SJSA1 (cell line): Measurements from ENCODE around the gene SERHL2. TPM values are rescaled to one million over a fixed set of nuclear protein-coding genes. Genes with fewer than 3 reads are reported as not detected.
"Not testable (repeated sequence)": the region's sequence is repeated elsewhere in the genome, so short reads cannot be mapped to it uniquely, and the experiment has no call there.

ENCODE experiments used
- DNase-seq, 2 experiments: peaks; one replicate each; pipeline ENCODE4 v3.0.0-alpha.2; 2015 to 2020; ENCODE audit warnings: low spot score in 2 of 2, low read depth in 1 of 2
- H3K27ac ChIP-seq: fragments of 250-450 bp; sonication (Bioruptor Pico); 2 replicates; pipeline ENCODE4 v1.5.1; 2020; ENCODE audit warnings: mild to moderate bottlenecking, moderate library complexity
- H3K27me3 ChIP-seq: fragments of 250-450 bp; sonication (Bioruptor Pico); replicated peaks from 2 replicates; pipeline ENCODE4 v1.5.1; 2020; ENCODE audit warnings: mild to moderate bottlenecking, moderate library complexity
- H3K36me3 ChIP-seq: fragments of 250-450 bp; sonication (Bioruptor Pico); 2 replicates; pipeline ENCODE4 v1.5.1; 2020; ENCODE audit warnings: mild to moderate bottlenecking
- H3K4me1 ChIP-seq: fragments of 250-450 bp; sonication (Bioruptor Pico); replicated peaks from 2 replicates; pipeline ENCODE4 v1.6.1; 2021; ENCODE audit warnings: mild to moderate bottlenecking
- H3K4me3 ChIP-seq: fragments of 250-450 bp; sonication (Bioruptor Pico); 2 replicates; pipeline ENCODE4 v1.5.1; 2020; ENCODE audit warnings: mild to moderate bottlenecking
- H3K9me3 ChIP-seq: fragments of 250-450 bp; sonication (Bioruptor Pico); replicated peaks from 2 replicates; pipeline ENCODE4 v1.5.1; 2020; ENCODE audit warnings: mild to moderate bottlenecking
- total RNA-seq: library from RNA; depleted of rRNA; stranded (reverse); fragments of >200 nt; shearing (Covaris generic); gene quantifications from 2 replicates; pipeline ENCODE4 v1.2.3, GENCODE V29; 2014

SERHL2 gene
- total RNA-seq, 1 experiment from 2014 or later, result 2.9 TPM

DNA sequence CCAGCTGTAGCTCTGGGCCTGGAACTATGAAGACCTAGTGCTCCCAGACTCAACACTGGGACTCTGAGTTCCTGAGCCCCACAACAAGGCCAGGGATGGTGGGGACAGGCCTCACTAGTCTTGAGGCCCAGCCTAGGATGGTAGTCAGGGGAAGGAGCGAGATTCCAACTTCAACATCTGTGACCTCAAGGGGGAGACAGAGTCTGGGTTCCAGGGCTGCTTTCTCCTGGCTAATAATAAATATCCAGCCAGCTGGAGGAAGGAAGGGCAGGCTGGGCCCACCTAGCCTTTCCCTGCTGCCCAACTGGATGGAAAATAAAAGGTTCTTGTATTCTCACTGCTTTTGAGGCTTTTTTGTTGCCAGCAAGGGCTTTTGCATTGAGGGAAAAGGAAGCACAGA is 20.3 kb downstream of the SERHL2 start:
- not testable (repeated sequence) for H3K4me3 ChIP-seq, H3K4me1 ChIP-seq, DNase-seq, H3K27me3 ChIP-seq, H3K9me3 ChIP-seq, H3K27ac ChIP-seq
- peaks cover 40% of the 10 kb centered on the region for H3K36me3 ChIP-seq

DNA sequence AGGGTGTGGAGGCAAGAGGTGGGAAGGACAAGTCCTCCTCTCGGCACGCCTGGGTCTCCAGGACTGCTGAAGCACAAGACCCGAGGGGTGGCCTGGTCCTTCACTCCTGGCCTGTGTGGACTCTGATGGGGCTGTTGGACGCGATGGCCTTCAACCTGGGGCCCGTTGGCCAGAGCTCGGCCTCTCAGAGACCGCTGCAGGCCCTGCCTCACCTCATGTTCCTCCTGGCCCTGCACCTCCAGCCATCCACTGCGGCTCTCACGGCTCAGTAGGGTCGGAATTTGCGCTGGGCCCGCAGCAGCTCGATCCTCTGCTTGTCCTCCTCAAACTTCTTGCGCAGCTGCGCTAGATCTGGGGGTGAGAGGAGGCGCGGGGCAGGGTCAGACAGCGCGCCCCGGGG is 20.7 kb downstream of the SERHL2 start:
- not testable (repeated sequence) for DNase-seq, H3K4me1 ChIP-seq, H3K9me3 ChIP-seq, H3K4me3 ChIP-seq, H3K27ac ChIP-seq, H3K27me3 ChIP-seq
- H3K36me3 ChIP-seq, result peaks cover 38% of the 10 kb centered on the region

DNA sequence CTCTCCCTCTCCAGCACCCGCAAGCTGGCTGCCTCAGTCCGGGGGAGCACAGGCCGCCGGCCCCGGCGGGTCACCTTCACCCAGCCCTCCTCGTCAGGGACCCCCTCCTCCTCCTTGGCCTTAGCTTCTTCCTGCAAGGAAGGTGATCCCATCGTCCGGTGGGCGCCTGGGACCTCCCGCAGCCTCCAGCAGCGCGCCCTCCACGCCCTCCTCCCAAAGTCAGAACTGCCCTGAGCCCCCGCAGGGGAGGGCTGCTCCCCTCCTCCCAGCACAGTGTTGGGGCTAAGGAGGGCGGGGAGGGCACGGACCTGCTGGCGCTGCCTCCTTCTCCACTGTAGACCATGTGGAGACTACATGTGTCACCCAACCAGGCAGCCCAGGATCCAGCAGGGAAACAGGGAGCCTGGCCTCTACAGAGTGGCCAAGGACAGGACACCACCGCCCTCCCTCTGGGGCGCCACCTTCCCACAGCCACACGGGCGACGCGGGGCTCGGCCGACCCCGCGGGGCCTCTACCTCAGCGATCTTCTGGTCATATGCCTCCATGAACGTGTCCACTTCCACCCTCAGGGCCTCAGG is 22.3 kb downstream of the SERHL2 start:
- H3K4me1 ChIP-seq, H3K9me3 ChIP-seq, H3K27me3 ChIP-seq, DNase-seq, H3K27ac ChIP-seq, H3K4me3 ChIP-seq: not testable (repeated sequence)
- H3K36me3 ChIP-seq, result peaks cover 31% of the 10 kb centered on the region

DNA sequence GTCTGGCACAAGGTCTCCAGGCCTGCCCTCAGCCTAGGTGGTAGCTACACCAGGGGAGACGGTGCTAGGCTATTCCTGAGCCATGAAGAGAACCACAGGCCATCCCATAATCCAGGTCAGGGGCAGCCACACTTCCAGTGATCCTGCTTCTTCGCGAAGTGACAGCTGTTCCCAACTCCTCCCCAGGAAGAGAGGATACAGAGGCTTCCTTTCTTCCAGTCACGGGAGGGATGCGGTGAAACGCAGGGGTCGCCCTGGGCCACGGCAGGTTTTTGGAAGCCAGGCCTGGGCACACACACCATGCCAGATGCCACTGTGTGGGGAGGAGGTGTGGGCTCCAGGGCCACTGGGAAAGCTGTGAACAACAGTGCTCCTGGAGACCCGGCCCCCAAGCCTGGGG is 23.4 kb downstream of the SERHL2 start:
- DNase-seq, H3K4me1 ChIP-seq, H3K4me3 ChIP-seq, H3K27me3 ChIP-seq, H3K27ac ChIP-seq, H3K9me3 ChIP-seq: not testable (repeated sequence)
- H3K36me3 ChIP-seq, result peaks cover 34% of the 10 kb centered on the region

DNA sequence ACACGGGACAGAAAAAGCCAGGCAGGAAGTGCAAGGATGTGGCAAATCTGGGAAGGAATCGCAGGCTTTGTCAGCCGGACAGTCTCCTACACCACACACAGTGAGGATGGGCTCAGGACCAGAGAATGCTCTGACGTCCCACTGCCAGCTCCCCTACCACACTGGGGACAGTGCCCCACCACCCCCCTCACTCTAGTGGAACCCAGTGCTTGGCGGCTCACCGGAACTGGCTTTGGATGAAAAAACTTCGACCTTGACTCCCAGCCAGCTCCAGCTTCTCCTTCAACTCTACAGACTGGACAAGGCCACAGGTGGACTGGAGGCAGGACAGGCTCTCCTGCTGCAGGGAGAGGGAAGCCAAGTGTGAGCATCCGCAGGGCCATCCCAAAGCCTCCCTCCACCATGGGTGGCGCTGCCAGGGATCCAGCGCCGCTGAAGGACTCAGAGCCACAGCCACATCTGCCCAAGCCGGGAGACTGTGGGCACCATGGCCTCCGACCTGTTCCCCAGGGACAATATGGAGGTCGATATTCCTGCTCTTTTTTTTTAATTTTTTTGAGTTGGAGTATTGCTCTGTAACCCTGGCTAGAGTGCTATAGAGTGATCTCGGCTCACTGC is 24.0 kb downstream of the SERHL2 start:
- Histone ChIP-seq H3K4me1 (peaks cover 6% of the 10 kb centered on the region; the same call in 1 of the 2 replicates), H3K27me3 (no peaks in the 10 kb centered on the region), H3K27ac (no peak overlapping the region), H3K4me3 (no peak overlapping the region), H3K9me3 (no peaks in the 10 kb centered on the region), H3K36me3 (peaks cover 37% of the 10 kb centered on the region)
- no peak for DNase-seq

DNA sequence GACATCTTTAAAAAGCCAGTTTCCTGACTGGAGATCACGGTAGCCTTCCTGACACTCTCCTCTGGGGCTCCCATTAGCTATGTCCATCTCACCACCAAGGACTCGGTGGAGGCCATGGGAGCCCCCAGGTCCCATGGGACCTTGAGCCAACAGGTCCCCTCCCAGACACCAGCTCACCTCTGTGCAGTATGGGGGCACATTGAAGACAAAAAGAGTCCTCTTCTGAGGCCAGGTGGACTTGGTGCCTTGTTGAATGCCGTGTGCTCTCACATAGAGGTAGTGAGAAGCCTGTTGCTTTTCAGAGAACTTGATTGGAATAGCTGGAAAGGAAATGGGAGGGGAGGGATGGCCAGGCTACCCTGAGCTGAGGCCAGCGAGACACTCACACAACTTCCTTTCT is 26.3 kb downstream of the SERHL2 start:
- not testable (repeated sequence) for H3K27ac ChIP-seq, H3K4me1 ChIP-seq, H3K9me3 ChIP-seq, H3K4me3 ChIP-seq, H3K27me3 ChIP-seq, DNase-seq
- H3K36me3 ChIP-seq, result peaks cover 47% of the 10 kb centered on the region

DNA sequence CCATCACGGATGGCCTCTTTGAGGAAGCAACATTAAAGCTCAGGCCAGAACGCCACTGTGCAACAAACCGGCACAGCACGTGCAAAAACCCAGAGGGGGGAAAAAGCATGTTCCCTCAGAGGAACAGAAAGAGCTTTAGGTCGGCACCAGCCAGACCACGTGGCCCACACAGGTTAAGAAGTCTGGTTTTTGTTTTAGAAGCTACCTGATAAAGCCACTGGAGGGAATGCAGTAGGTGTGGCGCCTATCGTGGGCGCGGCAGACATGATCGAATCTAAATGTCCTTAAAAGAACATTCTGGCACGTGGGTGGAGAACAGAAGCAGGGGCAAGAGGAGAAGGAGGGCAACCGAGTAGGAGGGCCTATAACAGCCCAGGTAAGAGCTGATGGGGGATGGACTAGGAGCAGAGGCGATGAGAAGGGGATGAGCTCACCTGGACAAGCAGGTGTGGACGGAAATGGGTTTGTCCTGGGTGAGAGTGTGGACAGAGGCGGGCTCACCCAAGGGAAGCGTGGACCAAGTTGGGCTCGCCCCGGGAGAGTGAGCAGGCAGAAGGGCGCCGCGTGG is 27.5 kb downstream of the SERHL2 start:
- DNase-seq, H3K4me1 ChIP-seq, H3K27me3 ChIP-seq, H3K9me3 ChIP-seq: not testable (repeated sequence)
- Histone ChIP-seq H3K36me3 (peaks cover 59% of the 10 kb centered on the region), H3K4me3 (peak overlapping the region; percentile 73), H3K27ac (peak overlapping the region; percentile 52; the same call in 1 of the 2 replicates)

DNA sequence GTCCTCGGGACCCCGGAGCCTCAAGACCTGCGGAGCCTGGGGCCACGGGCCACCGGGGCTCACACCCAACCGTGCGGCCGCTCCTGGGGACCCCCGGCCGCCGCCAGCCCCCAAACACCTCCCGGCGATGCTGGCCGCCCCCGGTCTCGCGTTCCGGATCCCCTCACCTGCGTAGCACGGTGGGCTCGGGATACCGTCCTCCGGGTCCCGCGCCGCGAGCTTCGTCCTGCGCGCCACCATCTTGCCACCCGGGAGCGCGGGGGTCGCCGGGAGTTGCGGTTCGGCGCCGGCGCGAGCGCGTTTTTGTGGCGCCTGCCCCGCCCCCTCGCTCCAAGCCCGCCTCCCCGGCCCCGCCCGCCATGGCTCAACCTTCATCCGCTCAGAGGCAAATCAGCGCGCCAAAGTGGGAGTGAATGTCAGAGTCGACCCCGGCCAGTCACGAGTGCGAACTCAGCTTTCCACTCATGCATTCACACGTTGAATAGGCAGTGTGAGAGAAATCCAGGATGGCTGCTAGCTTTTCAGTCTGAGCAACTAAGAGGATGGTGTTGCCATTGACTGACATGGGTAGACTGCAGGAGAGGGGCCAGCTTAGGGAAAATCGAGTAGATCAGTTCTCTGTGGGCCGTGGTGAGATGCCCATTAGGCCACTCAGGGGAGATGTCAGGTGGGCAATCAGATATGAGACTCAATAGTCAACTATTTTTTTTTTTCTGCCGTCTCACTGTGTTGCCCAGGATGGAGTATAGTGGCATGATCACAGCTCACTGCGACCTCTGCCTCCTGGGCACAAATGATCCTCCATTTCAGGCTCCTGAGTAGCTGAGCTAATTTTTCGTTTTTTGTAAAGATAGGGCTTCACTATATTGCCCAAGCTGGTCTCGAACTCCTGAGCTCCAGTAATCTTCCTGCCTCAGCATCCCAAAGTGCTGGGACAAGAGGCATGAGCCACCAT is 28.3 kb downstream of the SERHL2 start:
- DNase-seq, result peak; percentile 58 to 79
- Histone ChIP-seq H3K4me3 (peak overlapping the region; percentile 73), H3K9me3 (no peaks in the 10 kb centered on the region), H3K36me3 (peaks cover 67% of the 10 kb centered on the region), H3K27ac (peak overlapping the region; percentile 52; the same call in 1 of the 2 replicates), H3K4me1 (peaks cover 6% of the 10 kb centered on the region; the same call in 1 of the 2 replicates), H3K27me3 (no peaks in the 10 kb centered on the region)

DNA sequence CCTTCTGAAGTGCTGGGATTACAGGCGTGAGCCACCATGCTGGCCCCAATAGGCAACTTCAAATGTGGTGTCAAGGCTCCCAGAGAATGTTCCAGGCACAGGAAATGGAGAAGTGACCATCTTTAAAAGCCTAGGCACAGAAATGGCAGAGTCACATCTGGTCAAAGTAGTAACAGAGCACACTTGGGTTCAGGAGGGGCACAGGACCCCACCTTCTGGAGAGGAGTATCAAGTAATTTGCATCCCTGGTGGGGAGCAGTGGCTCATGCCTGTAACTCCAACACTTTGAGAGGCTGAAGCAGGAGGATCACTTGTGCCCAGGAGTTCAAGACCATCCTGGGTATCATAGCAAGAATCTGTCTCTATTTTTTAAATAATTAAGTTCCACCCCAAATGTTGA is 29.2 kb downstream of the SERHL2 start:
- H3K4me1 ChIP-seq, result peaks cover 6% of the 10 kb centered on the region; the same call in 1 of the 2 replicates
- no peak overlapping the region for H3K27ac ChIP-seq
- no peak overlapping the region for H3K4me3 ChIP-seq
- H3K27me3 ChIP-seq, result no peaks in the 10 kb centered on the region
- H3K9me3 ChIP-seq, result no peaks in the 10 kb centered on the region
- peaks cover 70% of the 10 kb centered on the region for H3K36me3 ChIP-seq
- DNase-seq, result no peak

DNA sequence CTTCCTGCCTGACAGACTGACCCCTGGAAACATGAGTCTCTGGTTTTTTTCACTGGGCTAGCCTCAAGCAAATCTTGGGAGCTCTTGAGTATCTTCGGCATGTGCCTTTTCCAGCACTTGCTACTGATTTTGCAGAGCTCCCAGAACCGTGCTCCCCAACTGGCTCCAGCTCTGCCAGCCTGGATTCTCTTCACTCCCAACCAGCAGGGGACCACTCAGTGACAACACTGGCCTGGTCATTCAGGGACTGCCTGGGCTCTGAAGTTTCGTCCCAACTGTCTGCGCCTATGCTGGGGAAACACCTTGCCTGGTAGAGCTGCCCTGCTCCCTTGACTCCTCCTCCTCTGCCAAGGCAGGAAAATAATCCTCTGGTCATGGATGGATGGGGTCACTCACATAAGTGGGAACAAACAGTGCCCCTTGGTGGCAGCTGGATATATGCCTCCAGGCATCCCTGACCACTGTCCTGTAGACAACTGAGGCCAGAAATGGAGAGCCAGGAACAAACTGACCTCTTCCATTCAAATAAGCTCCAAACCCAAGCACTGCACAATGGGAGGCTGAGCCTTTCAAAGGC is 30.7 kb downstream of the SERHL2 start:
- Histone ChIP-seq H3K27ac (no peak overlapping the region), H3K9me3 (no peaks in the 10 kb centered on the region), H3K27me3 (no peaks in the 10 kb centered on the region), H3K4me1 (peaks cover 6% of the 10 kb centered on the region; the same call in 1 of the 2 replicates), H3K4me3 (no peak overlapping the region), H3K36me3 (peaks cover 74% of the 10 kb centered on the region)
- DNase-seq, result no peak

DNA sequence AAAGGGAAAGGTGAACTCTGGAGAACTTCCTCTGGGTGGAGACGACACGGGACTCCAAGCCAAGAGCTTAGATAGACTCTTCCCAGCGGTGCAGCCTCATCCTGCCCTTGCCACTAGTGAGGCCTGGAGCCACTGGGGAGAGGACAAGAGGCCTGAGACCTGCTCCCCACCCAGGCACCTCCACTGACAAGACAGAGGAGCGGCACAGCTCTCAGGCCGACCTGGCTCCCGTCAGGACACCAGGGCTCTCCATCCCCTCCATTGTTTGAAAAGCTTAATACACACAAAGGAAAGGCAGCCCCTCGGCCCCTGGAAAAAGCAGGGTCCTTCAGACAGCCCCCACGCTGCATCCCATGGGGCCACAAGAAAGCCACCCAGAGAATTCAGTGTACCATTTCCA is 31.3 kb downstream of the SERHL2 start:
- H3K36me3 ChIP-seq, result peaks cover 73% of the 10 kb centered on the region
- H3K9me3 ChIP-seq, result no peaks in the 10 kb centered on the region
- no peak overlapping the region for H3K27ac ChIP-seq
- no peak overlapping the region for H3K4me3 ChIP-seq
- peaks cover 6% of the 10 kb centered on the region; the same call in 1 of the 2 replicates for H3K4me1 ChIP-seq
- H3K27me3 ChIP-seq, result no peaks in the 10 kb centered on the region
- no peak for DNase-seq

DNA sequence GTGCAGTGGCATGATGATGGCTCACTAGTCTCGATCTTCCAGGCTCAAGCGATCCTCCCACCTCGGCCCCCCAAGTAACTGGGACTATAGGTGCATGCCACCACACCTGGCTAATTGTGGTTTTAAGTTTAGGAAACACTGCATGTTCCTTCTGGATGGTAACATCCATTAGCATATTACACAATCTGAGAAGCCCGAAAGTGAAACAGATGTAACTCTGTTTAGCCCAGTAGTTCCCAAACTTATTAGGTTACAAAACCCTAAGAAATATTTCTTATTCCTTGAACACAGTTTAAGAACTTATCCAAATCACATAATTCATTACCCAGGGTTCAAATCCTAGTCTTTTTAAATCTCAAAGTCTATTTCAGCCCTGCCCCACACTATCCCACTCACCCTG is 32.6 kb downstream of the SERHL2 start:
- no peak for DNase-seq
- no peak overlapping the region for H3K4me3 ChIP-seq
- H3K9me3 ChIP-seq, result no peaks in the 10 kb centered on the region
- H3K4me1 ChIP-seq, result peaks cover 6% of the 10 kb centered on the region; the same call in 1 of the 2 replicates
- H3K27ac ChIP-seq, result no peak overlapping the region
- H3K27me3 ChIP-seq, result no peaks in the 10 kb centered on the region
- peaks cover 82% of the 10 kb centered on the region for H3K36me3 ChIP-seq

DNA sequence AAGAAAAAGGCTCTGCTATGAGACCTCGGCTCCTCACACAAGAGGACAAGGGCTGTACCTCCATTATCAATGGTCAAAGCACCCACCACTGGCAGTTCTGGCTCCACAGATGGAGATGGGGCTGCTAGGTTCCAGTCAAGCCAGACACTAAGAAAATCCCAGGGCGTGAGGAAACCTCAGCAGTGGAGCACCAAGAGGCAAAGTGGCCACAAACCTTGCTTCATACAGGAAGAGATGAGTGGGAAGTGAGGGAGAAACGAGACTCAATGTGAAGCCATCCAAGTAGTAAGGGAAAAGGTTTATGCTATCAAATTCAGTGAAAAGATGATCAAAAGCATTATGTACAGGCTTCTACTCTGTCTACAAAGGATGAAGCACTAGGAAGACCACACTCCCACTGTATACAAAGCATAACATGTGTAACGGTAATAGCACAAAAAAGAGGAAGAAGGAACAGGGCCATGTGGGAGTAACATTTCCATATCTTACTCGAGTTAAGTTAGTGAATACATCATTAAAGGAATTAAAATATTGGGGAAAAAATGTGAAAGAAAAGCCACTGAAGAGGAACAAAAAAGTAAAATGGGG is 33.9 kb downstream of the SERHL2 start:
- Histone ChIP-seq H3K36me3 (peaks cover 86% of the 10 kb centered on the region), H3K9me3 (no peaks in the 10 kb centered on the region)

More for the DNA sequence above, 33.9 kb downstream of the SERHL2 start:
- DNase-seq, result no peak
- Histone ChIP-seq H3K4me1 (no peaks in the 10 kb centered on the region), H3K27me3 (no peaks in the 10 kb centered on the region), H3K27ac (no peak overlapping the region), H3K4me3 (no peak overlapping the region)
